SW 1271 (cell line): ENCODE measurements around the gene RAP1GAP2.
A peak's percentile ranks its signal among the peaks of the same experiment; 100 is the strongest.
"Not testable (repeated sequence)": the region's sequence is repeated elsewhere in the genome, so short reads cannot be mapped to it uniquely, and the experiment has no call there.

Experiments used
- DNase-seq, 2 experiments: peaks; one replicate each; lab custom pipeline; 2025; lab: John Stamatoyannopoulos, UW

Gene RAP1GAP2

DNA sequence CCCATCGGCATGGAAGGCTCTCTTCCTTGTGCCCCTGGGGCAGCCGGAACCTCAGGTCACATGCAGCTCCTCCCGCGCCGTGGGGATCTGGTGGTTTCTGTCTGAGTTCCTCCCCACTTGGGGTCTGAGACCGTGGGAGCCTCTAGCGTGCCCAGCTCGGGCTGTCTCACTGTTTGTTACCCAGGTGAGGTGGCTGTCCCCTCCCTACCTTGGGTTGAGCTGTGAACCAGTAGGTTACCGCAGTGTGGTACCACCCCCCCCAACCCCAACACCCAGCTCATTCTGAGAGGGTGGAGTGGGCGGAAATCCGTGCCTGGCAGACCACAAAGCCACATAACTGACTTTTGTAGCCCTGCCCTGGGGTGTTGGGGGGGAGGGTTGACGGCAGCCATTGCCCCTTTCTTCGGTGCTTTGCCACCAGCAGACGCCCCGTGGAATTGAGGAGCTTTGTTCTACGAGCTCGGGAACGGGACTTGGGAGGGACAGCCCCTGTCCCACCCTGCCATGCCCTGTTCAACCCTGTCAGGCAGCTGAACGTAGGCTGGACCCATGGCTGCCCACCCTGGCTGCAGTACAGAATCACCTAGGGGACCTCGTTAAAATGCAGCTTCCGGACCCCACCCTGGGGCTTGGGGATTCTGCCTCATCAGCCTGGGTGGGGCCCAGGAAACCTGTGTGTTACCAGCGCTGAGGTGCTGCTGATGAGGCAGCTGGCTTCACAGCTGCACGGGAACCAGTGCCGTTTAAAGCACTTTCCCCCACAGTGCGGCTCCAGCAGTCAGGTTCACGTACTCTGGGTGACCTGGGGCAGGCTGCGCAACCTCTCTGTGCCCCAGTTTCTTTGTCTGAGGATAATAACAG, 18.5 kb downstream of the RAP1GAP2 start:
- no peak for DNase-seq

DNA sequence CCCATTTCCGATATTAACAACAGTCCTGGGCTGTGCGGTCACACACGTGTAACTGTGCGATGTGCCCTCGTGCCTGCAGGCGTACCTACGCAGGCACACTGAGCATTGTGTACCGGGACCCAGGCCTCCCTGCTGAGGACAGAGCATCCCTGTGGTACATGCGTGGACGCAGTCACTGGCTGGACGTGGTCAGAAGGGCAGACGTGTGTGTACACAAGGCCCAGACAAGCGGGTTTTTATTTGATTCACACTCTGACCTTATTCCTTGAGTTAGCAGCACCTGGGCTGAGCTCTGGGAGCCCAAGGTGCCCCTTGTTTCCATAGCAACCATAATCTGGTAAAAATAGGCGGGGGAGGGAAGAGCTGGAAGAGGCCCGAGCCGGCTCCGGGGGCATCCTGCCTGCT, 19.5 kb downstream of the RAP1GAP2 start:
- DNase-seq, result no peak

DNA sequence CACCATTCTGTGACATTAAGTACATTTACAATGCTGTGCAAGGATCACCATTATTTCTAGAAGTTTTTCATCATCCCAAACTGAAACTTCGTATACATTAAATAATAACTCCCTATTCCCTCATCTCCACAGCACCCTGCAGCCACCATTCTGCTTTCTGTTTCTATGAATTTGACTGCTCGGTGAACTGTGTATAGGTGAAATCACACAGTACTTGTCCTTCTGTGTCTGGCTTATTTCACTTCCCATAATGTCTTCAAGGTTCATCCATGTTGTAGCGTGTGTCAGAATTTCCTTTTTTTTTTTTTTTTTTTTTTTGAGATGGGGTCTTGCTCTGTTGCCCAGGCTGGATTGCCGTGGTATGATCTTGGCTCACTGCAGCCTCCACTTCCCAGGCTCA, 20.4 kb downstream of the RAP1GAP2 start:
- DNase-seq, result no peak

DNA sequence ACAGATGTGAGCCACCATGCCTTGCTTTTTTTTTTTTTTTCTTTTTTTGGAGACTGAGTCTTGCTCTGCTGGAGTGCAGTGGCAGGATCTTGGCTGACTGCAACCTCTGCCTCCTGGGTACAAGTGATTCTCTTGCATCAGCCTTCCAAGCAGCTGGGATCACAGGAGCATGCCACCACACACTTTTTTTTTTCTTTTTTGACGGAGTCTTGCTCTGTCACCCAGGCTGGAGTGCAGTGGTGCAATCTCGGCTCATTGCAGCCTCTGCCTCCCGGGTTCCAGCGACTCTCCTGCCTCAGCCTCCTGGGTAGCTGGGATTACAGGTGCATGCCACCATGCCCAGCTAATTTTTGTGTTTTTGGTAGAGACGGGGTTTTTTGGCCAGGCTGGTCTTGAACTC, 23.1 kb downstream of the RAP1GAP2 start:
- not testable (repeated sequence) for DNase-seq

DNA sequence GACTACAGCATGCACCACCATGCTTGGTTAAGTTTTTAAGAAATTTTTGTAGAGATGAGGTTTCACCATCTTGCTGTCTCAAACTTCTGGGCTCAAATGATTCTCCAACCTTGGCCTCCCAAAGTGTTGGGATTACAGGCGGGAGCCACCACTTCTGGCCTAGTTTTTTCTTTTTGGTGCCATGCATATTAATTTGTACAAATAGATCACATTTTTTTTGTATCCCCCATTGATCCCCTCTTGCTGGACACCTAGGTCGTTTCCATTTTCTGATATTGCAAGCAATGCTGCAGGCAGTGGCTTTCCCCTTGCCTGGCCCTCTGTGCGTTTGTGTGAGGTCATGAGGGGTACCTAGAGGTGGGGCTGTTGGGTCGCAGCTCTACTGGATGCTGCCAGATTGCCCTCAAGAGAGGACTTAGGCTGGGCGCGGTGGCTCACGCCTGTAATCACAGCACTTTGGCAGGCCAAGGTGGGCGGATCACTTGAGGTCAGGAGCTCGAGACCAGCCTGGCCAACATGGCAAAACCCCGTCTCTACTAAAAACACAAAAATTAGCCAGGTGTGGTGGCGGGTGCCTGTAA, 23.8 kb downstream of the RAP1GAP2 start:
- DNase-seq, result no peak

DNA sequence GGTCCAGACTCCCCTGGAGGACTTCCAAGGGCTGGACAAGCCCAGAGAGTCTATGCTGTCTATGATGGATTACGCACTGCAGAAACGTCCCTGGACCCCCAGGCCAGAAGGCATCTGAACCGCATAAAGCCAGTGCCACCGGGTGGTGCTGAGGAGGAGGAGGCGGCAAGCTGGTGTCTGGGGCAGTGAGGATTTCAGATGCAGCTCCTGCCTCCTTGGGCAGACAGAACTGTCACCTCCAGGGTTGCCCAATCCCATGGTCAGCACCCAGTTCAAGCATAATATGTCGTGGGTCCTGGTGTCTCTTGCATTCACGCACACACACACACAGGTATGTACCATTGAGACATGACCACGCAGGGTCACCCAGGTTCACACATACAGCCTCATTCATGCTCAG, 25.6 kb downstream of the RAP1GAP2 start:
- no peak for DNase-seq

DNA sequence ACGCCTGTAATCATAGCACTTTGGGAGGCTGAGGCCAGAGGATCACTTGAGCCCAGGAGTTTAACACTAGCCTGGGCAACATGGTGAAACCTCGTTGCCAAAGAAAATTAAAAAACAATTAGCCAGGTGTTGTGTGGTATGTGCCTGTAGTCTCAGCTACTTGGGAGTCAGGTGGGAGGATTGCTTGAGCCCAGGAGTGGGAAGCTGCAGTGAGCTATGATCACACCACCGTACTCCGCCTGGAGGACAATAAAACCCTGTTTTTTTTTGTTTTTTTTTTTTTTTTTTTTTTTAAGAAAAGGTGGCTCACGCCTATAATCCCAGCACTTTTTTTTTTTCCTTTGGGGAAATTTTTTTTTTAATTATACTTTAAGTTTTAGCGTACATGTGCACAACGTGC, 26.1 kb downstream of the RAP1GAP2 start:
- no peak for DNase-seq

DNA sequence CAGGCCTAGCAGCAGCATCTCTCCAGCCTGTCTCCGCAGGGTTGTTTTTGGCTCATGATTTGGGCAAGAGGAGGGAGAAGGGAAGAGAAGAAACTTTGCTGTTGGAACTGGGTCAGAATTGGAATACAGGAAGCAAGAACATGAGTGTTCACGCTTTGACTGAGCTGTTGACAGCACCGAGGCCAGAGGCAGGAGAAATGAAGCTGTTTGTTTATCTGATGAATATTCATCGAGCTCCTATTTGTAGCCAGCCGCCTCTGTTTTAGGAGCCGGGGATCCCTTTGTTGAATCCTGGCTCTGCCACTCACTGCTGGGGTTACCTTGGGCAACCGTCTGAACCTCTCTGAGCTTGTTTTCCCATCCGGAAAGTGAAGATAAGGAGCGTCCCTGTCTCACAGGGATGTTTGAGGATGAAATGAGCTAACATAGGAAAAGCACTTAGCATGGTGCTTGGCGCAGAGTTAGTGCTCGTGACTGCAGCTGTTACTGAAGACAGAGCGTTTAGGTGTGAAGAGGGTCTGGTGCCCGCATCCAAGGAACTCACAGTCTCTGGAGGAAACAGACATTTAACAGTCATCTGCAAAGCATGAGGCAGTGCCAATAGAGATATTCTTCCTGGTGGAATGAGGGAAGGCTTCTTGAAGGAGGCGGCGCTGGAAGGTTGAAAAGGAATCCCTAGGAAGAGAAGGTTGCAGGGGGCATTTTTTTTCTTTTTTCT, 29.2 kb downstream of the RAP1GAP2 start:
- no peak for DNase-seq

DNA sequence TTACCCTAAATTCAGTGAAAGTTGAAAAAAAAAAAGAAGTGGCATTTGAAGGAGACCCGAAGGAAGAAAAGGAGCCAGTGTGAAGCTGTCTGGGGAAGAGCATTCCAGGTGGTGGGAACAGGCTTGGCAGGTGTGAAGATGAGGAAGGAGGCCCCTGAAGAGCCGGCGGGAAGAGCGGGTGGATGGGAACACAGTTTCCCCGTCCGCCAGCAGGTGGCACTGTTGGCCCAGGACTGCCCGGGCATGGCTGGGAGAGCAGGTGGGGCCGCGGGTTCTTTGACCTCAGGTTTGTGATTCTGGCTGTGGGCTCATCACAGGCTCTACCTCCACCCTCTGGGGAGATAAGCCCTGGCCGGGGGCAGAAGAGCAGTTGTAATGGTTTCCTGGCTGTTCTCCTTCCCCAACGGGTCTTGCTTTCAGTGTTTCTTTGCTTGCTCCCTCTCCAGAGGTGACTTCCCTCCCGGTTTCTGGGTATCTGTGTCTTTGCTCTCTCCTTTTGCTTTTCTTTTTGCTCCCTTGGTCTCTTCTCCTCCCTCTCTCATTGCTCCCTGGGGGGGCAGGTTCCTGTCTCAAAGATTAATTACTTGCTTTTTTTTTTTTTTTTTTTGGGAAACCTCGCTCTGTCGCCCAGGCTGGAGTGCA, 32.3 kb downstream of the RAP1GAP2 start:
- peak in 1 of 2 experiments; percentile 34 for DNase-seq

DNA sequence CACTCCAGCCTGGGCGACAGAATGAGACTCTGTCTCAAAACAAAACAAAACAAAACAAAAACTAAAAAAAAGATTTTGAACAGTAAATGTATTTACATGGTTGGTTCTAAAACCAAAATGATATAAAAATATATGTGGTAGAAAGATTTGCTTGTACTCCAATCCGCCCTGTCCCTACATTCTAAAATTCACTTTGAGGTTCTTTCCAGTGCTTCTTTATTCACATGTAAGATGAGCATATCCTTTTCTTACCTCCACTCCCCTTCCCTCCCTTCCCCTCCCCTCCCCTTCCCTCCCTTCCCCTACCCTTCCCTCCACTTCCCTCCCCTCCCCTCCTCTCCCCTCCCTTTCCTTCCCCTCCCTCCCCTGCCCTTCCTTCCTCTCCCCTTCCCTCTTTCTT, 34.4 kb downstream of the RAP1GAP2 start:
- no peak for DNase-seq

DNA sequence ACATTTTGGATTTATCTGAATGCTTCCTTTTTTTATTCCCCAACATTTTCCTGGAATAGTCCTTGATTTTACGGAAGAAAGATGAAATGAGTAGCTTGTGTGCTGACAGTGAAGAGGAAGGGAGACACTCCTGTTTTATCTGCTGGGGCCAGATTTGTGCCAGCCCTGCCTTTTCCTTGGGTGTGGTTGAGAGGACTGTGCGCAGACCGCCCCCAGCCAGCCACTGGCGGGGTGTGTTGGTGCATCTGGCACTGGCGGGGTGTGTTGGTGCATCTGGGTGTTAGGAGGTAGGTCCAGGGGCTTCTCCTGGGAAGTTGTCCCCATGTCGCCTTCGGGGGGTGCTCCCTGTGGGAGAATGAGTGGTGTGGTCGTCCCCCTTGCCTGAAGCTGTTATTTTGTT, 39.5 kb downstream of the RAP1GAP2 start:
- DNase-seq, result no peak

DNA sequence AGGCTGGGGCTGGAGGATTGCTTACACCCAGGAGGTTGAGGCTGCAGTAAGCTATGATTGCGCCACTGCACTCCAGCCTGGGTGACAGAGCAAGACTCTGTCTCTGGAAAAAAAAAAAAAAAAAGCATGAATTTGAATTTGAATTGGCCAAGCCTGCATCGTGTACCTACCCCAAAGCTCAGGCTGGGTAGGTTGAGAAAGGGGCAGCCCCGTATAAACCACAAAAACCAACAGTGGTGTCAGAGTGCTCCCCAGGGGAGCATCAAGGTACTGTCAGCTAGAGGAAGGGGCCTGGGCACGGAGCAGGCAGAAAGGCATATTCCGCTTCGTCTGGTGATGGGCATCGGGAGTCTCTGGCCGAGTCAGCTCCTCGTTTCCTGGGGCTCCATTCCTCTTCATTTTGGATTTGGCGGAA, 40.9 kb downstream of the RAP1GAP2 start:
- no peak for DNase-seq

DNA sequence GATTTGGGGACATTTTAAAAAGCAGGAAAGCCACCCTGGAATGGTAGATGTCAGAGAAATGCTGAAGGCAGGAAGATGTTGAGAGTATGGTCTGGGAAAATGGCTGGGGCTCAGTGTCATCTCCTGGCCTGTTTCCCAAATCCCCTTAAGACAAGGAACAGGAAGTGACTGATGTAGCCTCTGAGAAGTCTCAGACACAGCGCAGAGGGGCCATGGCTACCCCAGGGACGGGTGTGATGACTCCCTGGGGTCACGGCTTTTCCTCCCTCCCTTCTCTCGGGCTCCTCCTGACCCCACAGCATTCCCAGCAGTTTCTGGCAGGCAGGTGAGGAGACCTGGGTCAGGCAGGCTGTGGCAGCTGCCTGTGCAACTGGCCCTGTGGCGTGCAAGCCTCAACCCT, 45.4 kb downstream of the RAP1GAP2 start:
- DNase-seq, result no peak

DNA sequence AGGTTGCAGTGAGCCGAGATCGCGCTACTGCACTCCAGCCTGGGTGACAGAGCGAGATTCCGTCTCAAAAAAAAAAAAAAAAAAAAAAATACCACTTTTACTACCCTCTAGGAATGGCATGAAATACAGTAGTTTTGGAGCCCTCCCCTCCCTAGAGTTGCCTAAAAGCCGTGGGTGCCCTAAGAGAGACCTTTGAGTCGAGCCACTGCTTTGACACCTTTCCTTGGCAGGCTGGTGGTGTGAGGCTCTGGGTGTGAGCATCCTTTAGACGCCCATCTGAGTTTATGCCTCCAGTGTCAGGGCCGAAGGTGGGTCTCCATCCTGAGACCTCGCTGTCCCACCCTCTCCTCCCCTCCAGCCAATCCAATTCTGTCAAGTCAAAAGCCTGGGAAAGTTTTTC, 46.2 kb downstream of the RAP1GAP2 start:
- no peak for DNase-seq

DNA sequence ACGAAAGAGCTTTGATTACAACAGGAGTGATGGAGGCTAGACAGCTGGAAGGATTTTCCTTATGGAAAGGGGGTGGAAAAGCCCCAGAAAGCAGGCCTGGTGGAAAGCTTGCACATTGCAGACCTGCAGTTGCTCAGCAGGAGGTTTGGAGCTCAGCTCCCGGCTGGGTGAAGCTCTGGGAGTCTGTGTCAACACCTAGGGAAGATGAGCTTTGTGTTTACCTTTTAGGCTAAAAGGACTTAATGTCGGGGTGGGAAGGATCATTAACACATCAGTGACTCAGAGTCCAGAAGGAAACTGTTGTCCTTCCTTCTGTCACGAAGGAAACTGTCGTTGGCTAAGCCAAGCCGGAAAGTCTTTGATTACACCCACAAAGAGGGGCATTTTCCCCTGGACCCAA, 48.2 kb downstream of the RAP1GAP2 start:
- no peak for DNase-seq

DNA sequence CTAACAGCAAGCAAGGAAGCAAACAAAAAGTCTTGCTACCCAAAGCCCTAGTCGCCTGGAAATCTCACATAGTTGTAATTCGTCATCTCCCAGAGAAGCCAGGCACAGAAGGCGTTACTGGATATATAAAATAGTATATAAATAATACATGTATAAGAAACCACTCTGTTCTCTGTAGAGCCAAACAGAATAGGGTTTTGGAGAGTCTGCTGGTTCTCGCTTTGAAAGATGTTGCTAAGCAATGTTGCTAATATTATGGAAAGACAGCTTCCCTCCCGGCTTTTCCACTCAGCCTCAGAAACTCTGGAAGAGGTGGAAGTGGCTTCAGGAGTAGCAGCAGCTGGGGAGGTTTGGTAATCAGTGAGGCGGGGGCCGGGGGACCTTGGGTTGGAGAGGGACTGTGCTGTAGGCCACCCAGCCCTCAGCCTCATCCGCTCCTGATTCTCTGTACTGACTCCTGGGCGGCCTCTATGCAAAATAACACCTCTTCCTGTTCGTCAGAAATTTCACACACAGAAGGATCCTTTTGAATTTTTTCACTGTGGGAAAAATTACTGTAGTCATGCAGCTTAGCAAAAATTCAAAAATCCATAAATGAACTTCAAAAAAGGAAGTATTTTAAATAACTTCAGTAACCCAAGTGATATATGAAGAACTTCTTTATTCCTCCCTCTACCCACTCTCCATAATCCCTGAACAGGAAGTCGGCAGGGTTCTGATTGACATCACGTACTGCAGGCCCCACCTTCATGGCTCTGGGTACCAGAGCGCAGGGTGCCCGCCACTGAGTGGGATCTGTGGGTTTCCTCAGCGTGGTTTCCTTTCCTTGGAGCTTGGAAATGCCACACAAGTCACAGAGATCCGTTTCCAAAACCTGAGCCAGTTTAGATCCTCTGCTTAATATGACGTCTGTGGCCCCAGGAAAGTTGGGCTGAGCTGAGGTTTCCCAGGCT, 51.4 kb downstream of the RAP1GAP2 start:
- no peak for DNase-seq

DNA sequence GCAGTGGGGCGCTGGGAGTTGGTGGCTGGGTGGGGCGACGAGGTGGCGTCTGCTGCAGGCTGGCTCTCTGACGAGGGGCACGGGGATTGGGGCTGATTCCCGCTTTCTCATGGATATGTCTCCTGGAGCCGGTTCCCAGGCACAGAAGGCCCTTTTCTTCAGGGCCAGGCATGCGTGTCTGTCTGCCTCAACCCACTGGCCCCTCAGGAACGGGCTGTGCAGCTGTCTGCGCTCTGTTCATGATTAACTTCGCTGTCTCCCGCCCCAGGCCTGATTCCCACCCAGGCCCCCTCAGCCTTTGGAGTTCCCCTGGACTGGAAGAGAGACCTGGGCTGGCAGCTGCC, 53.1 kb downstream of the RAP1GAP2 start:
- no peak for DNase-seq

DNA sequence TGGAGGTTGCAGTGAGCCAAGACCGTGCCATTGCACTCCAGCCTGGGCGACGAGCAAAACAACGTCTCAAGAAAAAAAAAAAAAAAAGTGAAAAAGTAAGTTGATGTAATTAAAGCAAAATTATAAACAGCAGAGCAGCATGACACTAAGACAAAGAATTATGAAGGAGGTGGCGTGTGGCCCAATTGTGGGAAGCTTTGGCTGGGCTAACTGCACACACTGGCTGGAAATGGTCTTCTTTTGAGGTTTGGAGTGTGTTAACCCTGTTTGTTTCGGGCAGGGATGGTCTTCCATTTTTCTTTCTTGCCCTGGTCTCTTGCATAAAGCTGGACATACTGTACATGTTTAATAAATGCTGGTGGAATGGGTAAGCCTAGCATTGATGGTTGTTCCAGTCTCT, 54.8 kb downstream of the RAP1GAP2 start:
- no peak for DNase-seq

DNA sequence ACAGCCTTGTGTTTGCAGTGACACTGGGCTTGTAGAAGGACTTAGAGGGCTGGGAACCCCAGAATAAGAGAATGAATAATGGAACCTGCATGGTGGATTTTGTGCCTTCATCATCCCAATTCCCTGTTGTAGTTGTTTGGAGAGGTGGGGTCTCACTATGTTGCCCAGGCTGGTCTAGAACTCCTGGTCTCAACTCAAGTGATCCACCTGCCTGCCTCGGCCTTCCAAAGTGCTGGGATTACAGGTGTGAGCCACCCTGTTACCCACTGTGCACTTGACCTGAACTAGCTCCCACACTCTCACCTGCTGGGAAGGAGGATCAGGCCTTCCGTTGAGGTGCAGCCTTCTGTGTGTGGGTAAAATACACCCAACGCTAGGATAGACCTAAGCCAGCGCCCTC, 55.4 kb downstream of the RAP1GAP2 start:
- DNase-seq, result no peak

DNA sequence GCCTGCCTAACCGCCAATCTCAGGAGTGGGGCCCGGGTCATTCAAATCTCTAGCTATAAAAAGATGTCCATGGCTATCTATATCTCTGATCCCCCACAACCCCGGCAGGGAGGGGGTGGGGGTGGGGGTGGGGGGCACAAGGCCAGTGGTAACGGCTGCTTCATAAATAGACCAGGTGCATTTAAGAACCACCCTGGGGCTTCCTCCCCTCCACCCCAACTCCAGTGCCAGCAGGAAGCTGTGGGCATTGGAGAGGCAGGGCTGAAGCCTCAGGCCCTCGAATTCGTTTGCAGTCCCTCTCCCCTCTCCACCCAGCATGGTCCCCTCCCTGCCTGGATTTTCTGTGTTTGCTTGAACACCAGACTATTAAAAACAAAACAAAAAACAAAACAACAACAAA, 56.0 kb downstream of the RAP1GAP2 start:
- no peak for DNase-seq

DNA sequence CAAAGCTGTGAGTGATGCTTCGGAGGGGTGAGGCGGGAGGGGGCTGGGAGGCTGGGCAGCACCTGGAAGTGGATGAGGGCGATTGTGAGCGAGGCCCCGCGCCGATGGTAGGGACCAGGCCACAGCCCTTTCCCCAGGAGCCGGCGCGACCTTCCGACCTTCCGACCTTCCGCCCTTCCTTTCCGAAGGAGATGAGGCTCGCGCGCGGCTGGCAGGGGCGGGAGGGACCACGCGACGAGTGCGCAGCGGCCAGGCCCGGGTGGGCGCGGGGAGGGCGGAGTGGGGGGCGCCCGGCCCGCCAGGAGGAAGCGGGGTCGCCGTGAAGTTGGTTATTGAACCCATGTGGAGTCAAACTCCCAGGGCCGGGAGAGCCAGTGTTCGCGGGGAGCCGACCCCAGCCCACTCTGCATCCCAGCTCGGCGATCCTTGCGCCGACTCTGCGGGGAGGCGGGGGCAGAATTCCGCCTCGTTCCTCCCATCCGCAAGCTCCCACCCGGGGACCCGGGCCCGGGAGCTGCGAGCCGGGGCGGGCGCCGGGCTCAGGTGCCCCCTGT, 56.6 kb downstream of the RAP1GAP2 start:
- no peak for DNase-seq
